ENCODE measurements around the gene GTF2H1. TPM values are rescaled to one million over a fixed set of nuclear protein-coding genes. Genes with fewer than 3 reads are reported as not detected.

The GTF2H1 gene
- total and polyA plus RNA-seq, 2 experiments from 2014 or later = 33.8 to 66.2 TPM

DNA sequence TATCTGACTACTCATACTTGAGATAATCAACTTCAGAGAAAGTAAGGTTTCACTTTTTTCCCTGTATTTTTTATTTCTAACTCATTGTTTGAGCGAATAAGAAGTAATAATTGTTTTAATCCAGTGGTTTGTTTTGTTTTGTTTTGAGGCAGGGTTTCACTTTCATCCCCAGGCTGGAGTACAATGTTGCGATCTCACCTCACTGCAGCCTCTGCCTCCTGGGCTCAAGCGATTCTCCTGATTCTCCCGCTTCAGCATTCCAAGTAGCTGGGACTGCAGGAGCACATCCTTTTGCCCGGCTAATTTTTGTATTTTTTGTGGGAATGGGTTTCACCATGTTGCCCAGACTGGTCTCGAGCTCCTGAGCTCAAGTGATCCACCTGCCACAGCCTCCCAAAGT lies 8.6 kb downstream of the GTF2H1 start:
- no peaks in the 10 kb centered on the region for H3K36me3 ChIP-seq (replicated peaks; ENCODE audit: insufficient read depth, low read depth)
- H3K4me2 ChIP-seq = no peak overlapping the region
- no peak overlapping the region for H3K27ac ChIP-seq
- H3K27me3 ChIP-seq = no peaks in the 10 kb centered on the region
- WGBS (ENCODE audit: low lambda C conversion rate, missing lambda C conversion rate) = 97% methylated on average over 6 of the region's 6 CpGs
- H4K20me1 ChIP-seq (ENCODE audit: insufficient read depth, poor library complexity, severe bottlenecking) = peaks cover 8% of the 10 kb centered on the region
- H2AFZ ChIP-seq = no peak overlapping the region
- DNase-seq (ENCODE audit: low spot score) = no peak
- no peaks in the 10 kb centered on the region for H3K4me1 ChIP-seq (ENCODE audit: insufficient read depth)
- no peaks in the 10 kb centered on the region for H3K9me2 ChIP-seq (replicated peaks; ENCODE audit: insufficient read depth)
- H3K9me3 ChIP-seq (ENCODE audit: low read depth) = no peaks in the 10 kb centered on the region
- peaks cover 74% of the 10 kb centered on the region for H3K79me2 ChIP-seq
- no peak for TF ChIP-seq EZH2phosphoT487 (IDR thresholded peaks at IDR 0.05; ENCODE audit: low read depth, severe bottlenecking, unreplicated experiment)
- H3K4me3 ChIP-seq = no peak overlapping the region

DNA sequence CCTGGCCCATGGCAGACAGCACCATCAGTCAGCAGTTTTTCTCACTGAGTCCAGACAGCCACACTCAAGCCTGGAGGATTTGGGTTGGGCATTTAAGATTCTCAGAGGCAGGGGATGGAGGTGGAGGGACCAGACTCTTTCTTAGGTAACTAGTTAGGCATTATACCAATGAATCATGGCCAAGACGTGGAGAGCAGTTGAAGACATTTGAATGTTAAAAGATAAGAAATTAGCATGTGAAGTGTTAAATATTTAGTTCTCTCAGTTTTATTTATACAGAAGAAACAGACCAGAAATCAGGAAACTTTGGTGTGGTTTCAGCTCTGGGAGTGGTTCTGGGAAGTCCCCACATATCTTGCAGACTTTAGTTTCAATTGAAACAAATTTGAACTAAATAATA lies 9.9 kb downstream of the GTF2H1 start:
- no peak overlapping the region for H2AFZ ChIP-seq
- DNase-seq (ENCODE audit: low spot score) = no peak
- no peaks in the 10 kb centered on the region for H3K27me3 ChIP-seq
- H3K4me1 ChIP-seq (ENCODE audit: insufficient read depth) = no peaks in the 10 kb centered on the region
- H3K36me3 ChIP-seq (replicated peaks; ENCODE audit: insufficient read depth, low read depth) = no peaks in the 10 kb centered on the region
- no peak overlapping the region for H3K4me3 ChIP-seq
- peaks cover 8% of the 10 kb centered on the region for H4K20me1 ChIP-seq (ENCODE audit: insufficient read depth, poor library complexity, severe bottlenecking)
- H3K27ac ChIP-seq = no peak overlapping the region
- H3K9me2 ChIP-seq (replicated peaks; ENCODE audit: insufficient read depth) = no peaks in the 10 kb centered on the region
- WGBS (ENCODE audit: low lambda C conversion rate, missing lambda C conversion rate) = 75% methylated on average over 1 of the region's 1 CpG
- no peak overlapping the region for H3K4me2 ChIP-seq
- H3K9me3 ChIP-seq (ENCODE audit: low read depth) = no peaks in the 10 kb centered on the region
- peaks cover 60% of the 10 kb centered on the region for H3K79me2 ChIP-seq
- no peak for TF ChIP-seq EZH2phosphoT487 (IDR thresholded peaks at IDR 0.05; ENCODE audit: low read depth, severe bottlenecking, unreplicated experiment)
- TF ChIP-seq, protein P1, sequence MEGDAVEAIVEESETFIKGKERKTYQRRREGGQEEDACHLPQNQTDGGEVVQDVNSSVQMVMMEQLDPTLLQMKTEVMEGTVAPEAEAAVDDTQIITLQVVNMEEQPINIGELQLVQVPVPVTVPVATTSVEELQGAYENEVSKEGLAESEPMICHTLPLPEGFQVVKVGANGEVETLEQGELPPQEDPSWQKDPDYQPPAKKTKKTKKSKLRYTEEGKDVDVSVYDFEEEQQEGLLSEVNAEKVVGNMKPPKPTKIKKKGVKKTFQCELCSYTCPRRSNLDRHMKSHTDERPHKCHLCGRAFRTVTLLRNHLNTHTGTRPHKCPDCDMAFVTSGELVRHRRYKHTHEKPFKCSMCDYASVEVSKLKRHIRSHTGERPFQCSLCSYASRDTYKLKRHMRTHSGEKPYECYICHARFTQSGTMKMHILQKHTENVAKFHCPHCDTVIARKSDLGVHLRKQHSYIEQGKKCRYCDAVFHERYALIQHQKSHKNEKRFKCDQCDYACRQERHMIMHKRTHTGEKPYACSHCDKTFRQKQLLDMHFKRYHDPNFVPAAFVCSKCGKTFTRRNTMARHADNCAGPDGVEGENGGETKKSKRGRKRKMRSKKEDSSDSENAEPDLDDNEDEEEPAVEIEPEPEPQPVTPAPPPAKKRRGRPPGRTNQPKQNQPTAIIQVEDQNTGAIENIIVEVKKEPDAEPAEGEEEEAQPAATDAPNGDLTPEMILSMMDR (IDR thresholded peaks at IDR 0.05; ENCODE audit: poor library complexity) = no peak
- no peak for TF ChIP-seq EZH2 (IDR thresholded peaks at IDR 0.05; ENCODE audit: borderline replicate concordance)

DNA sequence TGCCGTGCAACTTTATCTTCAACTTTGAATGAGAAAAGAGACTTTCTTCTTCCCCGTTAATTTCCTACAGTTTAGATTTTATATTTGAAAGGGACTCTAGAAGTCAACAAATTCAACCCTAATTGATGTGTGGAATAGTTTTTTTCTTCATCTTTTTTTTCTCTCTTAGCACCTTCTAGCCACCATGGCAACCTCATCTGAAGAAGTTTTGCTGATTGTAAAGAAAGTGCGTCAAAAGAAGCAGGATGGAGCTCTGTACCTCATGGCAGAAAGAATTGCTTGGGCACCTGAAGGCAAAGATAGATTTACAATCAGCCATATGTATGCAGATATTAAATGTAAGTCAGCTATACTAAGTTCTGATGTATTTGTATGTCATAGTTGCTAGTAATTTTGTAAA lies 10.5 kb downstream of the GTF2H1 start:
- no peaks in the 10 kb centered on the region for H3K9me3 ChIP-seq (ENCODE audit: low read depth)
- WGBS (ENCODE audit: low lambda C conversion rate, missing lambda C conversion rate) = 95% methylated on average over 3 of the region's 3 CpGs
- no peaks in the 10 kb centered on the region for H3K36me3 ChIP-seq (replicated peaks; ENCODE audit: insufficient read depth, low read depth)

DNA sequence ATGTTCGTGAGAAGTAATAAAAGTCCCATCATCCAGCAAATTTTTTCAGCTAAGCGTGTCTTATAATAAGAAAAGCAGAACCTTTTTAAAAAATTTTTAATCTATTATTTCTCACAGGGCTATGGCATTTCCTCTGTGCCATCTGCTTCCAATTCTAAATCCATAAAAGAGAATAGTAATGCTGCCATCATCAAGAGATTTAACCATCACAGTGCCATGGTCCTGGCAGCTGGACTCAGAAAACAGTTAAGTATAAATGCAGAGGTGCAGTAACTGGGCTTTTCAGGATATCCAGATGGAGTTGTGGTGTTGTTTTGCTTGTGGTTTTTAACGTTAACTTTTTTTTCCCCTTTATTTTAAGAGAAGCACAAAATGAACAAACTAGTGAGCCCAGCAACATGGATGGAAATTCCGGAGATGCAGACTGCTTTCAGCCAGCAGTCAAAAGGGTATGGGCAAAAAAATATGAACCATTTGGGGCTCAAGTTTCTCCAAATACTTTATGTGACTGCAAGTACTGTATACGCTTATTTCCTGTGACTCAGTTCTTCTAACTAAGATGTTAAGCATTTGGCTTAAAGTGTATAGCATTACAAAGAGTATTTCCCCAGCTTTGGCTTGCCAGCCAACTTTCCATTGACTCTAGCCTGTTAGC lies 25.2 kb downstream of the GTF2H1 start:
- DNase-seq (ENCODE audit: low spot score) = no peak
- H3K9me3 ChIP-seq (ENCODE audit: low read depth) = no peaks in the 10 kb centered on the region
- H3K4me2 ChIP-seq = no peak overlapping the region
- no peak overlapping the region for H2AFZ ChIP-seq
- H4K20me1 ChIP-seq (ENCODE audit: insufficient read depth, poor library complexity, severe bottlenecking) = no peaks in the 10 kb centered on the region
- 80% methylated on average over 5 of the region's 5 CpGs for WGBS (ENCODE audit: low lambda C conversion rate, missing lambda C conversion rate)
- TF ChIP-seq, protein P1 (IDR thresholded peaks at IDR 0.05; ENCODE audit: poor library complexity) = no peak
- no peak for TF ChIP-seq EZH2 (IDR thresholded peaks at IDR 0.05; ENCODE audit: borderline replicate concordance)
- TF ChIP-seq EZH2phosphoT487 (IDR thresholded peaks at IDR 0.05; ENCODE audit: low read depth, severe bottlenecking, unreplicated experiment) = no peak
- no peaks in the 10 kb centered on the region for H3K27me3 ChIP-seq
- H3K4me1 ChIP-seq (ENCODE audit: insufficient read depth) = no peaks in the 10 kb centered on the region
- H3K27ac ChIP-seq = peak overlapping the region; percentile 87
- no peaks in the 10 kb centered on the region for H3K79me2 ChIP-seq
- H3K9me2 ChIP-seq (replicated peaks; ENCODE audit: insufficient read depth) = no peaks in the 10 kb centered on the region
- H3K36me3 ChIP-seq (replicated peaks; ENCODE audit: insufficient read depth, low read depth) = no peaks in the 10 kb centered on the region
- H3K4me3 ChIP-seq = no peak overlapping the region

More for the DNA sequence above, 10.5 kb downstream of the GTF2H1 start:
- Histone ChIP-seq H4K20me1 (ENCODE audit: insufficient read depth, poor library complexity, severe bottlenecking) (peaks cover 8% of the 10 kb centered on the region), H3K9me2 (replicated peaks; ENCODE audit: insufficient read depth) (no peaks in the 10 kb centered on the region), H3K4me1 (ENCODE audit: insufficient read depth) (no peaks in the 10 kb centered on the region), H3K79me2 (peaks cover 54% of the 10 kb centered on the region), H3K27me3 (no peaks in the 10 kb centered on the region), H3K27ac (no peak overlapping the region), H2AFZ (no peak overlapping the region), H3K4me2 (no peak overlapping the region), H3K4me3 (no peak overlapping the region)
- no peak for DNase-seq (ENCODE audit: low spot score)
- TF ChIP-seq EZH2 (IDR thresholded peaks at IDR 0.05; ENCODE audit: borderline replicate concordance) = no peak
- TF ChIP-seq, protein P1 (IDR thresholded peaks at IDR 0.05; ENCODE audit: poor library complexity) = no peak
- TF ChIP-seq EZH2phosphoT487 (IDR thresholded peaks at IDR 0.05; ENCODE audit: low read depth, severe bottlenecking, unreplicated experiment) = no peak

Measured in hepatocyte (in vitro differentiated cells).